ENCODE results near the gene ESRRB. TPM values are rescaled to one million over a fixed set of nuclear protein-coding genes. Genes with fewer than 3 reads are reported as not detected.

ESRRB gene
- total RNA-seq, 4 donors from 2014 or later: 0.27 TPM; not detected in 3

- H3K27ac ChIP-seq: no peak overlapping the region
- H3K4me1 ChIP-seq: no peaks in the 10 kb centered on the region
- whole genome bisulfite sequencing, 2 donors (ENCODE audit: low coverage in 1 of 2): 75% methylated on average over 12 of the region's 13 CpGs; no CpG with 5 or more reads in 1 of the 2 donors
- no peak for TF ChIP-seq CTCF (IDR thresholded peaks at IDR 0.05)
- no peak for TF ChIP-seq POLR2AphosphoS5 (IDR thresholded peaks at IDR 0.05)
- no peak for TF ChIP-seq POLR2A (IDR thresholded peaks at IDR 0.05)
- no peak for TF ChIP-seq EP300 (IDR thresholded peaks at IDR 0.05; ENCODE audit: low read depth)
- no peaks in the 10 kb centered on the region for H3K9me3 ChIP-seq
- intact Hi-C loops (cut with DNase I; ENCODE audit: low total_unique reads) (no loop called here), in situ Hi-C loops (cut with MboI; ENCODE audit: low pct_ligation_motif_present in 1 of 4, low pct_unique_long_range_greater_than_20kb in 1 of 4, low sequenced_read_pairs in 3 of 4) (no loop called here)
- no peak for DNase-seq
- H3K36me3 ChIP-seq: no peaks in the 10 kb centered on the region
- no peaks in the 10 kb centered on the region for H3K27me3 ChIP-seq
- H3K4me3 ChIP-seq: no peak overlapping the region
Observed at GRCh38 chr14:76498463-76498935, 122.6 kb downstream of the ESRRB start.

- H3K27me3 ChIP-seq: no peaks in the 10 kb centered on the region
- H3K36me3 ChIP-seq: no peaks in the 10 kb centered on the region
- intact Hi-C loops (cut with DNase I; ENCODE audit: low total_unique reads): no loop called here
- TF ChIP-seq POLR2A (IDR thresholded peaks at IDR 0.05) (no peak), CTCF (IDR thresholded peaks at IDR 0.05) (no peak), EP300 (IDR thresholded peaks at IDR 0.05; ENCODE audit: low read depth) (no peak), POLR2AphosphoS5 (IDR thresholded peaks at IDR 0.05) (no peak)
- H3K4me1 ChIP-seq: no peaks in the 10 kb centered on the region
- WGBS, 2 donors (ENCODE audit: low coverage in 1 of 2): 90% methylated on average over 12 of the region's 12 CpGs; no CpG with 5 or more reads in 1 of the 2 donors
- no peak overlapping the region for H3K4me3 ChIP-seq
- DNase-seq: no peak
- H3K27ac ChIP-seq: no peak overlapping the region
- in situ Hi-C loops (cut with MboI; ENCODE audit: low pct_ligation_motif_present in 1 of 4, low pct_unique_long_range_greater_than_20kb in 1 of 4, low sequenced_read_pairs in 3 of 4): no loop called here
- no peaks in the 10 kb centered on the region for H3K9me3 ChIP-seq
Observed at GRCh38 chr14:76498976-76499375, 123.0 kb downstream of the ESRRB start.

GRCh38 chr14:76499399-76499798 is 123.5 kb downstream of the ESRRB start:
- H3K36me3 ChIP-seq: no peaks in the 10 kb centered on the region
- DNase-seq: no peak
- WGBS, 2 donors (ENCODE audit: low coverage in 1 of 2): 84% methylated on average over 8 of the region's 8 CpGs; no CpG with 5 or more reads in 1 of the 2 donors
- no peaks in the 10 kb centered on the region for H3K27me3 ChIP-seq
- TF ChIP-seq POLR2A (IDR thresholded peaks at IDR 0.05) (no peak), EP300 (IDR thresholded peaks at IDR 0.05; ENCODE audit: low read depth) (no peak), CTCF (IDR thresholded peaks at IDR 0.05) (no peak), POLR2AphosphoS5 (IDR thresholded peaks at IDR 0.05) (no peak)
- in situ Hi-C loops (cut with MboI; ENCODE audit: low pct_ligation_motif_present in 1 of 4, low pct_unique_long_range_greater_than_20kb in 1 of 4, low sequenced_read_pairs in 3 of 4): no loop called here
- H3K9me3 ChIP-seq: no peaks in the 10 kb centered on the region
- H3K27ac ChIP-seq: no peak overlapping the region
- no peaks in the 10 kb centered on the region for H3K4me1 ChIP-seq
- intact Hi-C loops (cut with DNase I; ENCODE audit: low total_unique reads): no loop called here
- H3K4me3 ChIP-seq: no peak overlapping the region

- TF ChIP-seq EP300 (IDR thresholded peaks at IDR 0.05; ENCODE audit: low read depth) (no peak), POLR2AphosphoS5 (IDR thresholded peaks at IDR 0.05) (no peak), CTCF (IDR thresholded peaks at IDR 0.05) (no peak), POLR2A (IDR thresholded peaks at IDR 0.05) (no peak)
- H3K27me3 ChIP-seq: no peaks in the 10 kb centered on the region
- no peaks in the 10 kb centered on the region for H3K9me3 ChIP-seq
- no peaks in the 10 kb centered on the region for H3K4me1 ChIP-seq
- H3K27ac ChIP-seq: no peak overlapping the region
- intact Hi-C loops (cut with DNase I; ENCODE audit: low total_unique reads) (no loop called here), in situ Hi-C loops (cut with MboI; ENCODE audit: low pct_ligation_motif_present in 1 of 4, low pct_unique_long_range_greater_than_20kb in 1 of 4, low sequenced_read_pairs in 3 of 4) (no loop called here)
- H3K4me3 ChIP-seq: no peak overlapping the region
- no peak for DNase-seq
- H3K36me3 ChIP-seq: no peaks in the 10 kb centered on the region
- 71% methylated on average over 5 of the region's 6 CpGs; no CpG with 5 or more reads in 1 of the 2 donors for WGBS, 2 donors (ENCODE audit: low coverage in 1 of 2)
Observed at GRCh38 chr14:76500011-76500410, 124.1 kb downstream of the ESRRB start.

All from transverse colon (tissue), 4 donors.